ENCODE measurements around the gene SMO. TPM values are rescaled to one million over a fixed set of nuclear protein-coding genes. Genes with fewer than 3 reads are reported as not detected.

Gene SMO
- total and polyA plus RNA-seq, 2 experiments from 2014 or later: 25.5 to 46.2 TPM

GRCh38 chr7:129189661-129190310, 1.4 kb downstream of the SMO start:
- Histone ChIP-seq H4K20me1 (ENCODE audit: insufficient read depth, poor library complexity, severe bottlenecking) (peaks cover 40% of the 10 kb centered on the region), H3K27ac (peak overlapping the region; percentile 91), H3K27me3 (no peaks in the 10 kb centered on the region), H3K9me3 (ENCODE audit: low read depth) (no peaks in the 10 kb centered on the region), H3K36me3 (replicated peaks; ENCODE audit: insufficient read depth, low read depth) (no peaks in the 10 kb centered on the region), H3K4me3 (peak overlapping the region; percentile 91), H3K9me2 (replicated peaks; ENCODE audit: insufficient read depth) (no peaks in the 10 kb centered on the region), H3K4me1 (ENCODE audit: insufficient read depth) (peaks cover 19% of the 10 kb centered on the region), H3K79me2 (peaks cover 60% of the 10 kb centered on the region), H2AFZ (peak overlapping the region; percentile 75), H3K4me2 (peak overlapping the region; percentile 97)
- DNase-seq (ENCODE audit: low spot score): peak; percentile 2
- TF ChIP-seq EZH2phosphoT487 (IDR thresholded peaks at IDR 0.05; ENCODE audit: low read depth, severe bottlenecking, unreplicated experiment): no peak
- no peak for TF ChIP-seq CTCF (IDR thresholded peaks at IDR 0.05; ENCODE audit: poor library complexity)
- TF ChIP-seq EZH2 (IDR thresholded peaks at IDR 0.05; ENCODE audit: borderline replicate concordance): no peak
- WGBS (ENCODE audit: low lambda C conversion rate, missing lambda C conversion rate): 14% methylated on average over 13 of the region's 13 CpGs

GRCh38 chr7:129191272-129191671, 2.8 kb downstream of the SMO start:
- no peaks in the 10 kb centered on the region for H3K36me3 ChIP-seq (replicated peaks; ENCODE audit: insufficient read depth, low read depth)
- peaks cover 75% of the 10 kb centered on the region for H3K79me2 ChIP-seq
- DNase-seq (ENCODE audit: low spot score): peak; percentile 3
- H3K27ac ChIP-seq: no peak overlapping the region
- H4K20me1 ChIP-seq (ENCODE audit: insufficient read depth, poor library complexity, severe bottlenecking): peaks cover 40% of the 10 kb centered on the region
- H3K4me3 ChIP-seq: no peak overlapping the region
- no peaks in the 10 kb centered on the region for H3K9me3 ChIP-seq (ENCODE audit: low read depth)
- no peak overlapping the region for H2AFZ ChIP-seq
- TF ChIP-seq CTCF (IDR thresholded peaks at IDR 0.05; ENCODE audit: poor library complexity) (no peak), EZH2phosphoT487 (IDR thresholded peaks at IDR 0.05; ENCODE audit: low read depth, severe bottlenecking, unreplicated experiment) (no peak), EZH2 (IDR thresholded peaks at IDR 0.05; ENCODE audit: borderline replicate concordance) (no peak)
- no peaks in the 10 kb centered on the region for H3K9me2 ChIP-seq (replicated peaks; ENCODE audit: insufficient read depth)
- no peaks in the 10 kb centered on the region for H3K27me3 ChIP-seq
- 71% methylated on average over 3 of the region's 3 CpGs for WGBS (ENCODE audit: low lambda C conversion rate, missing lambda C conversion rate)
- peak overlapping the region; percentile 97 for H3K4me2 ChIP-seq
- peaks cover 19% of the 10 kb centered on the region for H3K4me1 ChIP-seq (ENCODE audit: insufficient read depth)

- H3K79me2 ChIP-seq: peaks cover 98% of the 10 kb centered on the region
- peaks cover 9% of the 10 kb centered on the region for H3K4me1 ChIP-seq (ENCODE audit: insufficient read depth)
Measured at GRCh38 chr7:129193892-129194291, 5.5 kb downstream of the SMO start.

More at GRCh38 chr7:129193892-129194291, 5.5 kb downstream of the SMO start:
- Histone ChIP-seq H3K9me3 (ENCODE audit: low read depth) (no peaks in the 10 kb centered on the region), H3K4me2 (no peak overlapping the region), H3K36me3 (replicated peaks; ENCODE audit: insufficient read depth, low read depth) (no peaks in the 10 kb centered on the region), H3K27me3 (no peaks in the 10 kb centered on the region), H3K9me2 (replicated peaks; ENCODE audit: insufficient read depth) (no peaks in the 10 kb centered on the region), H3K4me3 (no peak overlapping the region), H4K20me1 (ENCODE audit: insufficient read depth, poor library complexity, severe bottlenecking) (peaks cover 52% of the 10 kb centered on the region), H2AFZ (no peak overlapping the region), H3K27ac (no peak overlapping the region)
- no peak for TF ChIP-seq EZH2 (IDR thresholded peaks at IDR 0.05; ENCODE audit: borderline replicate concordance)
- no peak for TF ChIP-seq EZH2phosphoT487 (IDR thresholded peaks at IDR 0.05; ENCODE audit: low read depth, severe bottlenecking, unreplicated experiment)
- TF ChIP-seq CTCF (IDR thresholded peaks at IDR 0.05; ENCODE audit: poor library complexity): no peak
- WGBS (ENCODE audit: low lambda C conversion rate, missing lambda C conversion rate): 98% methylated on average over 3 of the region's 3 CpGs
- no peak for DNase-seq (ENCODE audit: low spot score)

All from hepatocyte (in vitro differentiated cells).